Osteocyte (in vitro differentiated cells): ENCODE measurements around the gene SND1. TPM values are rescaled to one million over a fixed set of nuclear protein-coding genes. Genes with fewer than 3 reads are reported as not detected.

Source experiments
- DNase-seq: peaks from one replicate; pipeline ENCODE4 v3.0.0; 2021; ENCODE audit warnings: mixed read lengths; ENCODE audit not compliant: unreplicated experiment; ENCODE audit errors: extremely low spot score
- H3K27ac Mint-ChIP-seq: one replicate; pipeline ENCODE4 v1.8.0; 2021; ENCODE audit warnings: mild to moderate bottlenecking, mixed read lengths; ENCODE audit not compliant: unreplicated experiment
- H3K27me3 Mint-ChIP-seq: one replicate; pipeline ENCODE4 v1.8.0; 2021; ENCODE audit warnings: mixed read lengths; ENCODE audit not compliant: unreplicated experiment
- H3K36me3 Mint-ChIP-seq: one replicate; pipeline ENCODE4 v1.8.0; 2021; ENCODE audit warnings: mixed read lengths; ENCODE audit not compliant: unreplicated experiment
- H3K4me1 Mint-ChIP-seq: one replicate; pipeline ENCODE4 v1.8.0; 2021; ENCODE audit warnings: mixed read lengths; ENCODE audit not compliant: unreplicated experiment
- H3K4me3 Mint-ChIP-seq: one replicate; pipeline ENCODE4 v1.8.0; 2021; ENCODE audit warnings: mild to moderate bottlenecking, moderate library complexity, mixed read lengths; ENCODE audit not compliant: unreplicated experiment
- H3K9me3 Mint-ChIP-seq: one replicate; pipeline ENCODE4 v1.8.0; 2021; ENCODE audit warnings: mixed read lengths; ENCODE audit not compliant: unreplicated experiment
- CTCF ChIP-seq: fragments of 200-600 bp; sonication (generic); IDR thresholded peaks from 2 replicates; pipeline ENCODE4 v1.5.0; 2021; ENCODE audit warnings: antibody characterized with exemption, mild to moderate bottlenecking, moderate library complexity
- total RNA-seq: library from RNA; stranded (reverse); gene quantifications from 2 replicates; pipeline ENCODE4 v1.2.1, GENCODE V29; 2021

The SND1 gene
- total RNA-seq, 1 donor from 2014 or later: 229 TPM

GRCh38 chr7:128031901-128032604 lies 380.1 kb downstream of the SND1 start:
- Mint-ChIP-seq H3K4me1 (peaks cover 11% of the 10 kb centered on the region), H3K9me3 (no peaks in the 10 kb centered on the region), H3K27ac (no peak overlapping the region), H3K27me3 (no peaks in the 10 kb centered on the region), H3K4me3 (peak overlapping the region; percentile 77), H3K36me3 (peaks cover 9% of the 10 kb centered on the region)
- DNase-seq: no peak
- peak; percentile 49 for TF ChIP-seq CTCF

GRCh38 chr7:128032605-128033235 lies 380.7 kb downstream of the SND1 start:
- peaks cover 9% of the 10 kb centered on the region for H3K36me3 Mint-ChIP-seq
- H3K27ac Mint-ChIP-seq: no peak overlapping the region
- no peaks in the 10 kb centered on the region for H3K27me3 Mint-ChIP-seq

GRCh38 chr7:128033246-128033645 lies 381.3 kb downstream of the SND1 start:
- Mint-ChIP-seq H3K4me3 (peak overlapping the region; percentile 6), H3K27me3 (no peaks in the 10 kb centered on the region), H3K27ac (no peak overlapping the region)

More at GRCh38 chr7:128032605-128033235, 380.7 kb downstream of the SND1 start:
- Mint-ChIP-seq H3K9me3 (no peaks in the 10 kb centered on the region), H3K4me3 (peak overlapping the region; percentile 53), H3K4me1 (peaks cover 7% of the 10 kb centered on the region)
- TF ChIP-seq CTCF: no peak
- DNase-seq: no peak

GRCh38 chr7:128034825-128035224 lies 382.8 kb downstream of the SND1 start:
- DNase-seq: no peak
- Mint-ChIP-seq H3K27ac (no peak overlapping the region), H3K36me3 (no peaks in the 10 kb centered on the region), H3K4me3 (no peak overlapping the region), H3K27me3 (no peaks in the 10 kb centered on the region), H3K4me1 (peaks cover 7% of the 10 kb centered on the region), H3K9me3 (no peaks in the 10 kb centered on the region)
- no peak for TF ChIP-seq CTCF

More at GRCh38 chr7:128033246-128033645, 381.3 kb downstream of the SND1 start:
- no peaks in the 10 kb centered on the region for H3K9me3 Mint-ChIP-seq
- no peak for TF ChIP-seq CTCF
- peaks cover 9% of the 10 kb centered on the region for H3K36me3 Mint-ChIP-seq
- peaks cover 7% of the 10 kb centered on the region for H3K4me1 Mint-ChIP-seq
- DNase-seq: no peak

GRCh38 chr7:128035712-128036111 lies 383.7 kb downstream of the SND1 start:
- DNase-seq: peak; percentile 44
- Mint-ChIP-seq H3K4me3 (no peak overlapping the region), H3K36me3 (no peaks in the 10 kb centered on the region), H3K27ac (no peak overlapping the region), H3K4me1 (peaks cover under 1% of the 10 kb centered on the region), H3K27me3 (no peaks in the 10 kb centered on the region), H3K9me3 (no peaks in the 10 kb centered on the region)
- peak; percentile 44 for TF ChIP-seq CTCF
